Measurements from ENCODE around the gene RBM20. TPM values are rescaled to one million over a fixed set of nuclear protein-coding genes. Genes with fewer than 3 reads are reported as not detected.

Gene RBM20
- total RNA-seq, 4 donors from 2014 or later: 0.88 to 3.8 (median 1.9) TPM

DNA sequence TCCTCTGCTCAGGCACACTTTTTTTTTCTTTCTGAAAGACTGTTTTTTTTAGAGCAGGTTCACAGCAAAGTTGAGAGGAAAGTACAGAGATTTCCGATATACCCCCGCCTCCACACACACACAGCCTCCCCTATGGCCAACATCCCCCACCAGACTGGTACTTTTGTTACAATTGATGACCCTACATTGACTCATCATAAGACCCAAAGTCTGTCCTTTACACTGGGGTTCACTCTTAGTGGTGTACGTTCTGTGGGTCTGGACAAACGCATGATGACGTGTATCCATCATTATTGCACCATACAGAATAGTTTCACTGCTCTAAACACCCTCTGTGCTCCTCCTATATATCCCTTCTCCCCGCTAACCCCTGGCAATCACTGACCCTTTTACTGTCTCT lies 107.7 kb downstream of the RBM20 start:
- no peak for DNase-seq
- no peak for TF ChIP-seq POLR2A (IDR thresholded peaks at IDR 0.05)
- TF ChIP-seq, protein P1, sequence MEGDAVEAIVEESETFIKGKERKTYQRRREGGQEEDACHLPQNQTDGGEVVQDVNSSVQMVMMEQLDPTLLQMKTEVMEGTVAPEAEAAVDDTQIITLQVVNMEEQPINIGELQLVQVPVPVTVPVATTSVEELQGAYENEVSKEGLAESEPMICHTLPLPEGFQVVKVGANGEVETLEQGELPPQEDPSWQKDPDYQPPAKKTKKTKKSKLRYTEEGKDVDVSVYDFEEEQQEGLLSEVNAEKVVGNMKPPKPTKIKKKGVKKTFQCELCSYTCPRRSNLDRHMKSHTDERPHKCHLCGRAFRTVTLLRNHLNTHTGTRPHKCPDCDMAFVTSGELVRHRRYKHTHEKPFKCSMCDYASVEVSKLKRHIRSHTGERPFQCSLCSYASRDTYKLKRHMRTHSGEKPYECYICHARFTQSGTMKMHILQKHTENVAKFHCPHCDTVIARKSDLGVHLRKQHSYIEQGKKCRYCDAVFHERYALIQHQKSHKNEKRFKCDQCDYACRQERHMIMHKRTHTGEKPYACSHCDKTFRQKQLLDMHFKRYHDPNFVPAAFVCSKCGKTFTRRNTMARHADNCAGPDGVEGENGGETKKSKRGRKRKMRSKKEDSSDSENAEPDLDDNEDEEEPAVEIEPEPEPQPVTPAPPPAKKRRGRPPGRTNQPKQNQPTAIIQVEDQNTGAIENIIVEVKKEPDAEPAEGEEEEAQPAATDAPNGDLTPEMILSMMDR (IDR thresholded peaks at IDR 0.05): no peak
- Histone ChIP-seq H3K4me1 (no peaks in the 10 kb centered on the region), H3K27me3 (no peaks in the 10 kb centered on the region), H3K9me3 (no peaks in the 10 kb centered on the region), H3K36me3 (no peaks in the 10 kb centered on the region), H3K27ac (no peak overlapping the region), H3K4me3 (no peak overlapping the region)
- intact Hi-C loops (cut with DNase I; ENCODE audit: low total_unique reads): no loop called here

DNA sequence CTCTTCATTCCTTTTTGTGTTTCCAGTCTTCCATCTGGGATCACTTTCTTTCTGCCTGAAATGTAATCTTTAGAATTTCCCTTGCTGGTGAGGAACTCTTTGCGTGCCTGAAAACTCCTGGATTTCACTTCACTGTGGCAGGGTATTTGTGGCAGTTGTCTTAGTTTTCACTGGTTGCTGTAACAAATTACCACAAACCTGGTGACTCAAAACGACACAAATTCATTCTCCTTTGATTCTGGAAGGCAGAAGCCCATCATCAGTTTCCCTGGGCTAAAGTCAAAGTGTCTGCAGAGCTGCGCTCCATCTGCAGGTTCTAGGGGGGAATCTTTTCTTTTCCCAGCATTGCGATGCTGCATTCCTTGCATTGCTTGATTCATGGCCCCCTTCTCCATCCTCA lies 109.3 kb downstream of the RBM20 start:
- no peaks in the 10 kb centered on the region for H3K27me3 ChIP-seq
- H3K4me1 ChIP-seq: no peaks in the 10 kb centered on the region
- intact Hi-C loops (cut with DNase I; ENCODE audit: low total_unique reads): no loop called here
- H3K36me3 ChIP-seq: no peaks in the 10 kb centered on the region
- H3K27ac ChIP-seq: no peak overlapping the region
- TF ChIP-seq, protein P1 (IDR thresholded peaks at IDR 0.05): no peak
- no peak for TF ChIP-seq POLR2A (IDR thresholded peaks at IDR 0.05)
- no peak for DNase-seq
- H3K4me3 ChIP-seq: no peak overlapping the region
- H3K9me3 ChIP-seq: no peaks in the 10 kb centered on the region

DNA sequence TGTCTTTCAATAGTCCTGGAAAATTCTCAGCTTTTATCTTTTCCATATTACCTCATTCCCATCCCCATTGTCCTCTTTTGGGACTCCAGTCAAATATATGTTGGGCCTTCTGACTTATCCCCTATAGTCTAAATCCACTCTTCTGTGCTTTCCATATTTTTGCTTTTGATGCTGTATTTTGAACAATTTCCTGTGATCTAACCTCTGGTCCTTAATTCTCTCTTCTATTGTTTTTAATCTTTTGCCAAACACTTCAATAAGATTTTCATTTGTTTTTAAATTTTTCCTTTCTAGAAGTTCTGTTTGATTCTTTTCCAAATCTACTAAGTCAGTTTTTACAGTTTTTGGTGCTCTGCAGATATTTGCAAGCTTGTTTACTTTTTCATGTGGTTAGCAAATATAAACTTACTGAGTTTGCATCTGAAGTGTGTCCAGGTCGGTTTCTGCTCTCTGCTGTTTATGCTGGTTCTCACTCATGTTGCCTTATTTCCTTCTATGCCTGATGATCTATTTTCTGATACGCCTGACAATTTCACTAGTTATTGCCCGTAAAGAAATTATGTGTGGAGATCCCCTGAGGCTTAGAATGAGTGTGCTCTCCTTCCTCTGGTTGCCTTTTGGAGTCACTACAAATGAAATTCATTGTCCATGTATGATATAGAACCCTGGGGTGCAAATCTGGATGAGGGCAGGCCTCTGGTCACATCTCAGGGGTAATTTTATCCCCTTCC lies 110.4 kb downstream of the RBM20 start:
- Histone ChIP-seq H3K9me3 (no peaks in the 10 kb centered on the region), H3K36me3 (no peaks in the 10 kb centered on the region), H3K4me1 (no peaks in the 10 kb centered on the region), H3K27ac (no peak overlapping the region), H3K27me3 (no peaks in the 10 kb centered on the region), H3K4me3 (no peak overlapping the region)
- TF ChIP-seq POLR2A (IDR thresholded peaks at IDR 0.05): no peak
- TF ChIP-seq, protein P1 (IDR thresholded peaks at IDR 0.05): no peak
- intact Hi-C loops (cut with DNase I; ENCODE audit: low total_unique reads): no loop called here
- no peak for DNase-seq

DNA sequence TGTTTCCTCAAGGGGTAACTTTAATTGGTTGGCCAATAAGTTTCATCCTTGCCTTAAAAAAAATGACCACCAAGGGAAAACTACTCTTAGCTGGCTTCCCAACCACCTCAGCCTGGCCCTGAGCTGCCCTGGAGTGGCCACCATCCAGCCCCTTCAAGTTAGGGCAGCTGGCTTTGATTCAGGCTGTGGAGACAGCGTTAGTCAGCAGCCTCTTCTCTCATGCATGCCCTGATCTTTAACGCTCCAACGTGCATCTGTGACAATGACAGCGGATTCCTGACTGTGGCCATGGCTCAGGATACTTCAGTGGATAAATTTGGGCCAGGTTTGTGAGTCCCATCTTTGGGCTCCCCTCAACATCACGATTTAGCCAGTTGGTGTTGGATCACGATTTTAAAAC lies 111.6 kb downstream of the RBM20 start:
- TF ChIP-seq, protein P1 (IDR thresholded peaks at IDR 0.05): no peak
- no peak for TF ChIP-seq POLR2A (IDR thresholded peaks at IDR 0.05)
- no peak overlapping the region for H3K27ac ChIP-seq
- H3K9me3 ChIP-seq: no peaks in the 10 kb centered on the region
- no peaks in the 10 kb centered on the region for H3K27me3 ChIP-seq
- DNase-seq: no peak
- H3K36me3 ChIP-seq: no peaks in the 10 kb centered on the region
- no peak overlapping the region for H3K4me3 ChIP-seq
- intact Hi-C loops (cut with DNase I; ENCODE audit: low total_unique reads): no loop called here
- H3K4me1 ChIP-seq: no peaks in the 10 kb centered on the region

DNA sequence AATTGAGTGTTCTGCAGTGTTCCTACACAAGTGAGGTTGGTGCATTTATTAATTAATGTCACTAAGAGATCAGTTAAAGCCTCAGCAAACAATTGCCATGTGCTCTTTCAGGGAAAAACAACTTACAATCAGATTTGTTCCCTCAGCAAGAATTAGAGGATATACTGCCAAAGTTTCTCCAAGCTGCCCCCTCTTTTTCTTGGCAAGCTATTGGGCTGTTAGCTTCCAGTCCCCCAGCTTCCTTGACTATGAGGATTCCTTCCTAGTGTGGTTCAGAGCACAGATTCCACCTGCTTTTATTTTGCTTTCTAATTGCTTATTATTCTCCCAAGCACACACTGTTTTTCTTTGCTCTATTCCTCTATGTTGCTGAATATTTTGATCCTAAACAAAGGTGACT lies 112.7 kb downstream of the RBM20 start:
- Histone ChIP-seq H3K36me3 (no peaks in the 10 kb centered on the region), H3K4me3 (no peak overlapping the region), H3K27ac (peak overlapping the region in 1 of 2 donors; percentile 28), H3K27me3 (no peaks in the 10 kb centered on the region), H3K9me3 (no peaks in the 10 kb centered on the region), H3K4me1 (no peaks in the 10 kb centered on the region)
- intact Hi-C loops (cut with DNase I; ENCODE audit: low total_unique reads): no loop called here
- TF ChIP-seq, protein P1 (IDR thresholded peaks at IDR 0.05): no peak
- TF ChIP-seq POLR2A (IDR thresholded peaks at IDR 0.05): no peak
- DNase-seq: no peak

Measured in uterus (tissue), 4 donors.